ENCODE data around the gene PLA2R1. TPM values are rescaled to one million over a fixed set of nuclear protein-coding genes. Genes with fewer than 3 reads are reported as not detected.

PLA2R1 gene
- total and polyA plus RNA-seq, 4 experiments from 2014 or later: not detected

- CTCF ChIA-PET (ENCODE audit: partially characterized antibody): no interaction called here
- no peaks in the 10 kb centered on the region for H3K4me1 Mint-ChIP-seq
- intact Hi-C loops (cut with micrococcal nuclease): no loop called here
- Histone ChIP-seq H3K9me3 (ENCODE audit: control insufficient read depth in 1 of 2, low read length in 2 of 2) (no peaks in the 10 kb centered on the region), H3K36me3 (ENCODE audit: insufficient read depth, low read length) (no peaks in the 10 kb centered on the region), H3K27me3 (ENCODE audit: insufficient read depth, low read length) (no peaks in the 10 kb centered on the region), H3K27ac (ENCODE audit: low read depth, low read length) (no peak overlapping the region), H3K4me3 (ENCODE audit: low read length in 2 of 2) (no peak overlapping the region), H3K4me1 (ENCODE audit: insufficient read depth, low read length) (no peaks in the 10 kb centered on the region)
- no peak overlapping the region for H3K4me3 Mint-ChIP-seq
- no peaks in the 10 kb centered on the region for H3K9me3 Mint-ChIP-seq
- no peaks in the 10 kb centered on the region for H3K36me3 Mint-ChIP-seq
- POLR2A ChIA-PET (ENCODE audit: partially characterized antibody): no interaction called here
- peaks cover 0 to 2% of the 10 kb centered on the region in 2 donors for H3K27me3 Mint-ChIP-seq
- no peak overlapping the region for H3K27ac Mint-ChIP-seq
- no peak for DNase-seq
Observed at GRCh38 chr2:159936471-159936870, 125.9 kb downstream of the PLA2R1 start.

- CTCF ChIA-PET (ENCODE audit: partially characterized antibody): no interaction called here
- peaks cover 5 to 6% of the 10 kb centered on the region in 2 donors for H3K27me3 Mint-ChIP-seq
Observed at GRCh38 chr2:159933727-159934049, 128.7 kb downstream of the PLA2R1 start.

GRCh38 chr2:159933040-159933726, 129.2 kb downstream of the PLA2R1 start:
- H3K9me3 Mint-ChIP-seq: peaks cover 0 to 6% (median 0%) of the 10 kb centered on the region in 8 donors
- ChIA-PET CTCF (ENCODE audit: partially characterized antibody) (no interaction called here), POLR2A (ENCODE audit: partially characterized antibody) (no interaction called here)
- Histone ChIP-seq H3K4me1 (ENCODE audit: insufficient read depth, low read length) (no peaks in the 10 kb centered on the region), H3K4me3 (ENCODE audit: low read length in 2 of 2) (no peak overlapping the region), H3K27ac (ENCODE audit: low read depth, low read length) (no peak overlapping the region), H3K36me3 (ENCODE audit: insufficient read depth, low read length) (no peaks in the 10 kb centered on the region), H3K9me3 (ENCODE audit: control insufficient read depth in 1 of 2, low read length in 2 of 2) (no peaks in the 10 kb centered on the region), H3K27me3 (ENCODE audit: insufficient read depth, low read length) (no peaks in the 10 kb centered on the region)
- no peaks in the 10 kb centered on the region for H3K4me1 Mint-ChIP-seq
- no peak overlapping the region for H3K4me3 Mint-ChIP-seq
- intact Hi-C loops (cut with micrococcal nuclease): no loop called here
- no peak for DNase-seq
- no peaks in the 10 kb centered on the region for H3K36me3 Mint-ChIP-seq
- no peak overlapping the region for H3K27ac Mint-ChIP-seq
- H3K27me3 Mint-ChIP-seq: peaks cover 6% of the 10 kb centered on the region in 2 donors

More at GRCh38 chr2:159933727-159934049, 128.7 kb downstream of the PLA2R1 start:
- H3K27me3 ChIP-seq (ENCODE audit: insufficient read depth, low read length): no peaks in the 10 kb centered on the region
- H3K36me3 Mint-ChIP-seq: no peaks in the 10 kb centered on the region
- DNase-seq: no peak
- no peak overlapping the region for H3K4me3 ChIP-seq (ENCODE audit: low read length in 2 of 2)
- H3K27ac Mint-ChIP-seq: no peak overlapping the region
- no peaks in the 10 kb centered on the region for H3K4me1 Mint-ChIP-seq
- POLR2A ChIA-PET (ENCODE audit: partially characterized antibody): no interaction called here
- no peak overlapping the region for H3K4me3 Mint-ChIP-seq
- H3K9me3 Mint-ChIP-seq: peaks cover 0 to 4% (median 0%) of the 10 kb centered on the region in 8 donors
- intact Hi-C loops (cut with micrococcal nuclease): no loop called here
- H3K36me3 ChIP-seq (ENCODE audit: insufficient read depth, low read length): no peaks in the 10 kb centered on the region
- H3K4me1 ChIP-seq (ENCODE audit: insufficient read depth, low read length): no peaks in the 10 kb centered on the region
- no peaks in the 10 kb centered on the region for H3K9me3 ChIP-seq (ENCODE audit: control insufficient read depth in 1 of 2, low read length in 2 of 2)
- no peak overlapping the region for H3K27ac ChIP-seq (ENCODE audit: low read depth, low read length)

GRCh38 chr2:159926695-159927094, 135.7 kb downstream of the PLA2R1 start:
- H3K27me3 ChIP-seq (ENCODE audit: insufficient read depth, low read length): no peaks in the 10 kb centered on the region
- peaks cover 0 to 6% (median 0%) of the 10 kb centered on the region in 8 donors for H3K9me3 Mint-ChIP-seq
- intact Hi-C loops (cut with micrococcal nuclease): no loop called here
- H3K4me1 ChIP-seq (ENCODE audit: insufficient read depth, low read length): no peaks in the 10 kb centered on the region
- H3K27me3 Mint-ChIP-seq: peaks cover 11 to 26% of the 10 kb centered on the region in 2 donors
- H3K36me3 Mint-ChIP-seq: no peaks in the 10 kb centered on the region
- H3K36me3 ChIP-seq (ENCODE audit: insufficient read depth, low read length): no peaks in the 10 kb centered on the region
- peaks cover 0 to 5% (median 2%) of the 10 kb centered on the region in 4 donors for H3K4me1 Mint-ChIP-seq
- no peaks in the 10 kb centered on the region for H3K9me3 ChIP-seq (ENCODE audit: control insufficient read depth in 1 of 2, low read length in 2 of 2)
- H3K4me3 ChIP-seq (ENCODE audit: low read length in 2 of 2): no peak overlapping the region
- DNase-seq: no peak
- CTCF ChIA-PET (ENCODE audit: partially characterized antibody): interaction anchor here (1.0 to 1.5 kb wide), 2 partner anchors 9 to 11 kb away, joined by 3 to 4 read pairs; no protein-coding TSS in a partner anchor
- no peak overlapping the region for H3K27ac ChIP-seq (ENCODE audit: low read depth, low read length)
- POLR2A ChIA-PET (ENCODE audit: partially characterized antibody): no interaction called here
- no peak overlapping the region for H3K27ac Mint-ChIP-seq
- H3K4me3 Mint-ChIP-seq: no peak overlapping the region

- H3K36me3 Mint-ChIP-seq: no peaks in the 10 kb centered on the region
- Histone ChIP-seq H3K27me3 (ENCODE audit: insufficient read depth, low read length) (no peaks in the 10 kb centered on the region), H3K9me3 (ENCODE audit: control insufficient read depth in 1 of 2, low read length in 2 of 2) (no peaks in the 10 kb centered on the region), H3K36me3 (ENCODE audit: insufficient read depth, low read length) (no peaks in the 10 kb centered on the region), H3K4me1 (ENCODE audit: insufficient read depth, low read length) (no peaks in the 10 kb centered on the region), H3K27ac (ENCODE audit: low read depth, low read length) (no peak overlapping the region), H3K4me3 (ENCODE audit: low read length in 2 of 2) (no peak overlapping the region)
- no peak overlapping the region for H3K27ac Mint-ChIP-seq
- intact Hi-C loops (cut with micrococcal nuclease): no loop called here
- peaks cover 0 to 5% (median 2%) of the 10 kb centered on the region in 4 donors for H3K4me1 Mint-ChIP-seq
- no peak overlapping the region for H3K4me3 Mint-ChIP-seq
- no peak for DNase-seq
- CTCF ChIA-PET (ENCODE audit: partially characterized antibody): interaction anchor here (1.0 to 1.5 kb wide), 2 partner anchors 8 to 11 kb away, joined by 3 to 4 read pairs; no protein-coding TSS in a partner anchor
- peaks cover 0 to 6% (median 0%) of the 10 kb centered on the region in 8 donors for H3K9me3 Mint-ChIP-seq
- POLR2A ChIA-PET (ENCODE audit: partially characterized antibody): no interaction called here
- H3K27me3 Mint-ChIP-seq: peaks cover 11 to 26% of the 10 kb centered on the region in 2 donors
Observed at GRCh38 chr2:159925975-159926374, 136.4 kb downstream of the PLA2R1 start.

- no peaks in the 10 kb centered on the region for H3K36me3 ChIP-seq (ENCODE audit: insufficient read depth, low read length)
- CTCF ChIA-PET (ENCODE audit: partially characterized antibody): interaction anchor here (1.1 to 2.0 kb wide), 4 partner anchors 17 to 57 kb away, joined by 3 to 11 read pairs (median 6); no protein-coding TSS in a partner anchor
- no peak overlapping the region for H3K27ac ChIP-seq (ENCODE audit: low read depth, low read length)
- no peaks in the 10 kb centered on the region for H3K9me3 Mint-ChIP-seq
- H3K27ac Mint-ChIP-seq: peak overlapping the region in 1 of 7 donors; percentile 39
- peaks cover 15 to 24% of the 10 kb centered on the region in 2 donors for H3K27me3 Mint-ChIP-seq
- intact Hi-C loops (cut with micrococcal nuclease): loop anchor here (1.0 kb wide), 1 partner anchor 18 kb away; the partner anchor contains the start of gene LY75
- POLR2A ChIA-PET (ENCODE audit: partially characterized antibody): no interaction called here
- H3K9me3 ChIP-seq (ENCODE audit: control insufficient read depth in 1 of 2, low read length in 2 of 2): no peaks in the 10 kb centered on the region
- H3K4me1 ChIP-seq (ENCODE audit: insufficient read depth, low read length): no peaks in the 10 kb centered on the region
- peaks cover 0 to 5% (median 3%) of the 10 kb centered on the region in 4 donors for H3K4me1 Mint-ChIP-seq
- H3K27me3 ChIP-seq (ENCODE audit: insufficient read depth, low read length): no peaks in the 10 kb centered on the region
- no peak for DNase-seq
- H3K4me3 ChIP-seq (ENCODE audit: low read length in 2 of 2): no peak overlapping the region
- no peaks in the 10 kb centered on the region for H3K36me3 Mint-ChIP-seq
- no peak overlapping the region for H3K4me3 Mint-ChIP-seq
Observed at GRCh38 chr2:159922563-159922962, 139.9 kb downstream of the PLA2R1 start.

GRCh38 chr2:159921752-159922404, 140.5 kb downstream of the PLA2R1 start:
- POLR2A ChIA-PET (ENCODE audit: partially characterized antibody): interaction anchor here (1.0 kb wide), 1 partner anchor 18 kb away, joined by 3 read pairs; no protein-coding TSS in a partner anchor
- H3K36me3 Mint-ChIP-seq: peaks cover 0 to 3% of the 10 kb centered on the region in 2 donors
- CTCF ChIA-PET (ENCODE audit: partially characterized antibody): interaction anchor here (0.6 to 1.6 kb wide), 14 partner anchors 10 to 809 kb away, joined by 3 to 11 read pairs (median 4); no protein-coding TSS in a partner anchor
- H3K27ac Mint-ChIP-seq: no peak overlapping the region
- no peaks in the 10 kb centered on the region for H3K27me3 ChIP-seq (ENCODE audit: insufficient read depth, low read length)
- no peaks in the 10 kb centered on the region for H3K9me3 Mint-ChIP-seq
- H3K4me3 ChIP-seq (ENCODE audit: low read length in 2 of 2): no peak overlapping the region
- H3K36me3 ChIP-seq (ENCODE audit: insufficient read depth, low read length): no peaks in the 10 kb centered on the region
- H3K4me1 Mint-ChIP-seq: peaks cover 0 to 5% (median 3%) of the 10 kb centered on the region in 4 donors
- H3K27me3 Mint-ChIP-seq: peaks cover 16 to 23% of the 10 kb centered on the region in 2 donors
- H3K4me1 ChIP-seq (ENCODE audit: insufficient read depth, low read length): no peaks in the 10 kb centered on the region
- intact Hi-C loops (cut with micrococcal nuclease): loop anchor here (1.0 to 2.0 kb wide), 2 partner anchors 18 to 1021 kb away; partner anchors contain the start of gene LY75
- H3K9me3 ChIP-seq (ENCODE audit: control insufficient read depth in 1 of 2, low read length in 2 of 2): no peaks in the 10 kb centered on the region
- no peak overlapping the region for H3K27ac ChIP-seq (ENCODE audit: low read depth, low read length)
- DNase-seq: peak; percentile 51 to 58 (median 57)
- H3K4me3 Mint-ChIP-seq: no peak overlapping the region

Measured in CD4-positive, alpha-beta memory T cell (primary cell).